ENCODE results near the gene RNF31. TPM values are rescaled to one million over a fixed set of nuclear protein-coding genes. Genes with fewer than 3 reads are reported as not detected.

The RNF31 gene
- total RNA-seq, 1 donor from 2014 or later, result 77.0 TPM

DNA sequence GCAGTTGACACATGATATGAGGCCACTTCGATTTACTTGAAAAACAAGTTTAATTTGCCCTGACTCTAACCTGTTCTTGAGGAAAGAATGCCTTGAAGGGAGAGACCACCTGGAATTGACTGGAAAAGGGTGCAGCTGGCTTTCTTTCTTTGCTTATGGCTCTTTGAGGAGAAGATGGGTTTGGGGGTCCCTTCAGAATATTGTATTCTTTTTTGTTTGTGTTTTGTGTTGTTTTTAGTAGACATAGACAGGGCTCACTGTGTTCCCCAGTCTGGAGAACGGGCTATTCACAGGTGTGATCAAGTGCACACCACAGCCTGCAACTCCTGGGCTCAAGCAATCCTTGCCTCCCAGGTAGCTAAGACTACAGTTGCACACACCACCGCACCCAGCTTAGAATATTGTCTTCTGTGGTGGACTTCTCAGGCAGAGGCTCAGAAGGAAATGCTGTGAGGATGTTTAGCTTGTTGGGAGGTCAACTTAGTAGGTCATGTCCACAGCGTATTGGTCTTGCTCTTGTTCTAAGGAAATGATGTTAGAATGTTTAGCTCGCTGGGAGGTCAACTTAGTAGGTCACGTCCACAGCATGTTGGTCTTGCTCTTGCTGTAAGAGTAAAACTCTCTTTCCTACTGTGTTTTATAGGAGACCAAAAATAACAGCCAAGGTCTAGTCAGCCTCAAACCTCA lies 31.0 kb upstream of the RNF31 start:
- Histone ChIP-seq H3K27me3 (ENCODE audit: control insufficient read depth, insufficient read depth, low read length) (no peaks in the 10 kb centered on the region), H3K4me3 (ENCODE audit: low read depth, low read length) (no peak overlapping the region), H3K36me3 (ENCODE audit: control insufficient read depth, insufficient read depth, low read length) (peaks cover 3% of the 10 kb centered on the region)
- TF ChIP-seq, protein P1, sequence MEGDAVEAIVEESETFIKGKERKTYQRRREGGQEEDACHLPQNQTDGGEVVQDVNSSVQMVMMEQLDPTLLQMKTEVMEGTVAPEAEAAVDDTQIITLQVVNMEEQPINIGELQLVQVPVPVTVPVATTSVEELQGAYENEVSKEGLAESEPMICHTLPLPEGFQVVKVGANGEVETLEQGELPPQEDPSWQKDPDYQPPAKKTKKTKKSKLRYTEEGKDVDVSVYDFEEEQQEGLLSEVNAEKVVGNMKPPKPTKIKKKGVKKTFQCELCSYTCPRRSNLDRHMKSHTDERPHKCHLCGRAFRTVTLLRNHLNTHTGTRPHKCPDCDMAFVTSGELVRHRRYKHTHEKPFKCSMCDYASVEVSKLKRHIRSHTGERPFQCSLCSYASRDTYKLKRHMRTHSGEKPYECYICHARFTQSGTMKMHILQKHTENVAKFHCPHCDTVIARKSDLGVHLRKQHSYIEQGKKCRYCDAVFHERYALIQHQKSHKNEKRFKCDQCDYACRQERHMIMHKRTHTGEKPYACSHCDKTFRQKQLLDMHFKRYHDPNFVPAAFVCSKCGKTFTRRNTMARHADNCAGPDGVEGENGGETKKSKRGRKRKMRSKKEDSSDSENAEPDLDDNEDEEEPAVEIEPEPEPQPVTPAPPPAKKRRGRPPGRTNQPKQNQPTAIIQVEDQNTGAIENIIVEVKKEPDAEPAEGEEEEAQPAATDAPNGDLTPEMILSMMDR (IDR thresholded peaks at IDR 0.05; ENCODE audit: insufficient read depth, low read length, poor library complexity, severe bottlenecking), result no peak
- no peak for DNase-seq (ENCODE audit: low read depth)

DNA sequence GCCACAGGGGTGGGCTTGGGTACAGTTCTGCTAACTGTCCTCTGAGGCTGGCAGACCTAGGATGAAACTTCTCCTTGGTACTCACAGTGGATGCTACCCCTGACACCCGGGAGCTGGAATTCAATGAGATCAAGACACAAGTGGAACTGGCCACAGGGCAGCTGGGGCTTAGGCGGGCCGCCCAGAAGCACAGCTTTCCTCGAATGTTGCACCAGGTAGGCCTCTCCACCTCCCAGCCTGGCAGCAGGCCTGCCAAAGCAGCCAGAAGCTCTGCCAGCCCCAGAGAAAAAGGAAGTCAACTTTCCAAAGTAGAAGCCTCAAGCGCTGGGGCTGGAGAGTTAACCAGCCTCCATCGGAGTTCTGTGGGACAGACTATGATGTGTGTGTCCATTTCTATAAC lies 30.1 kb upstream of the RNF31 start:
- H3K4me3 ChIP-seq (ENCODE audit: low read depth, low read length), result no peak overlapping the region

DNA sequence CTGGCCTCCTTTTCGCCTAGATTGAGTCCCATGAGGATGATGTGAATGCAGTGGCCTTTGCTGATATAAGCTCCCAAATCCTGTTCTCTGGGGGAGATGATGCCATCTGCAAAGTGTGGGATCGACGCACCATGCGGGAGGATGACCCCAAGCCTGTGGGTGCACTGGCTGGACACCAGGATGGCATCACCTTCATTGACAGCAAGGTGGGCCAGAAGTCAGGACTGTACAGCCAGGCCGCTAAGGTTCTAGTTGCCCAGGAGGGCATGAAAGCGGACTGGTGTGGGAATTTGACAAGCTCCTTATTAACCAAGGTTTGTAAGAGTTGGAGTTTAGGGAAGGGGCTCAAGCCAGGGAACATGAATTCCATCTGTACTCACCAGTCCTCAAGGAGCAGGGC lies 27.6 kb upstream of the RNF31 start:
- TF ChIP-seq, protein P1 (IDR thresholded peaks at IDR 0.05; ENCODE audit: insufficient read depth, low read length, poor library complexity, severe bottlenecking), result no peak
- no peak for DNase-seq (ENCODE audit: low read depth)
- Histone ChIP-seq H3K27me3 (ENCODE audit: control insufficient read depth, insufficient read depth, low read length) (no peaks in the 10 kb centered on the region), H3K4me3 (ENCODE audit: low read depth, low read length) (no peak overlapping the region), H3K36me3 (ENCODE audit: control insufficient read depth, insufficient read depth, low read length) (peaks cover 4% of the 10 kb centered on the region)

More for the DNA sequence above, 30.1 kb upstream of the RNF31 start:
- TF ChIP-seq, protein P1 (IDR thresholded peaks at IDR 0.05; ENCODE audit: insufficient read depth, low read length, poor library complexity, severe bottlenecking), result no peak
- DNase-seq (ENCODE audit: low read depth), result no peak
- Histone ChIP-seq H3K36me3 (ENCODE audit: control insufficient read depth, insufficient read depth, low read length) (peaks cover 4% of the 10 kb centered on the region), H3K27me3 (ENCODE audit: control insufficient read depth, insufficient read depth, low read length) (no peaks in the 10 kb centered on the region)

DNA sequence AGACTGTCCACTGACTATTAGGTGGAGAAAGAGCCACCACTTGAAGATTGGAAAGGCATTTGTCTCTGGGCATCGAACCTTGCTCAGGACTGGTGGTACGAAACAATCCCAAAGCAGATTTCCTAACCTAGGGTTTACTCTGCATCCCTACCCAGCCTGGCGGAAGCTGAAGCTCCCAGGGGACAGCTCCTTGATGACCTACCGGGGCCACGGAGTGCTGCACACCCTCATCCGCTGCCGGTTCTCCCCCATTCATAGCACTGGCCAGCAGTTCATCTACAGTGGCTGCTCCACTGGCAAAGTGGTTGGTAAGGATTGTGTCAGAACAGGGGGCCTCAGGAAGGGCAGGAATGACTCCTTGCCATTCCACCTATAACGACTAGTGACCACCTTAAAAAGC lies 26.1 kb upstream of the RNF31 start:
- TF ChIP-seq, protein P1 (IDR thresholded peaks at IDR 0.05; ENCODE audit: insufficient read depth, low read length, poor library complexity, severe bottlenecking), result no peak
- H3K4me3 ChIP-seq (ENCODE audit: low read depth, low read length), result no peak overlapping the region
- H3K36me3 ChIP-seq (ENCODE audit: control insufficient read depth, insufficient read depth, low read length), result peaks cover 4% of the 10 kb centered on the region
- no peak for DNase-seq (ENCODE audit: low read depth)
- H3K27me3 ChIP-seq (ENCODE audit: control insufficient read depth, insufficient read depth, low read length), result no peaks in the 10 kb centered on the region

DNA sequence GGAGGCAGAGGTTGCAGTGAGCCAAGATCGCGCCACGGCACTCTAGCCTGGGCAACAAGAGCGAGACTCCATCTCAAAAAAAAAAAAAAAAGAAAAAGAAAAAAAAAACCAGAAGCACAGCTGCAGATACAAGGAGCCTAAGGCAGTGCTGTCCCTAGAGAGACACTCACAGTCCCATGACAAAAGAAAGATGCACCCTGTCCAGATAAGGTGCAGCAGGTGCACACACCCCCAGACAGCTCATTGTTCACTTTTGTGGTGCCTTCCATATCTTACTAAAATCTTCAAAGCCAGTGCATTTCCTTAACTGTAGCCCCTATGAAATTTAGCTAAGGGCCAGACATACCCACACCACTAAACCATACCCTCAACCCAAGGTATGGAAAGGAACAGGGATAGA lies 24.9 kb upstream of the RNF31 start:
- TF ChIP-seq, protein P1 (IDR thresholded peaks at IDR 0.05; ENCODE audit: insufficient read depth, low read length, poor library complexity, severe bottlenecking), result no peak
- no peak for DNase-seq (ENCODE audit: low read depth)
- H3K36me3 ChIP-seq (ENCODE audit: control insufficient read depth, insufficient read depth, low read length), result peaks cover 4% of the 10 kb centered on the region
- H3K4me3 ChIP-seq (ENCODE audit: low read depth, low read length), result no peak overlapping the region
- no peaks in the 10 kb centered on the region for H3K27me3 ChIP-seq (ENCODE audit: control insufficient read depth, insufficient read depth, low read length)

DNA sequence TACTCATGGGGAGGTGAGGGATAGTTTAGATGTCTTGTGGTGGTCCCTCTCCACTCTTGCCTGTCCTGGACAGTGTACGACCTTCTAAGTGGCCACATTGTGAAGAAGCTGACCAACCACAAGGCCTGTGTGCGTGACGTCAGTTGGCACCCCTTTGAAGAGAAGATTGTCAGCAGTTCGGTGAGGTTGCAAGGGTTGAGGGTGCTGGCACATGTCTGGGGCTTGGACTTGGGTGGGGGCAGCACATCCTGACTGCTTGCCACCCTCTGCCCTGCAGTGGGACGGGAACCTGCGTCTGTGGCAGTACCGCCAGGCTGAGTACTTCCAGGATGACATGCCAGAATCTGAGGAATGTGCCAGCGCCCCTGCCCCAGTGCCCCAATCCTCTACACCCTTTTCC lies 24.4 kb upstream of the RNF31 start:
- Histone ChIP-seq H3K27me3 (ENCODE audit: control insufficient read depth, insufficient read depth, low read length) (no peaks in the 10 kb centered on the region), H3K36me3 (ENCODE audit: control insufficient read depth, insufficient read depth, low read length) (peaks cover 4% of the 10 kb centered on the region), H3K4me3 (ENCODE audit: low read depth, low read length) (no peak overlapping the region)
- no peak for DNase-seq (ENCODE audit: low read depth)
- TF ChIP-seq, protein P1 (IDR thresholded peaks at IDR 0.05; ENCODE audit: insufficient read depth, low read length, poor library complexity, severe bottlenecking), result no peak
